HCT116 (cell line): ENCODE measurements around the gene PREX1.

Experiments
- EZH2 ChIP-seq: fragments of 200-600 bp; sonication (generic); IDR thresholded peaks from 2 replicates; pipeline ENCODE4 v1.6.1; 2017; ENCODE audit warnings: antibody characterized with exemption, mixed run types
- EZH2phosphoT487 ChIP-seq: fragments of 200-600 bp; IDR thresholded peaks from 2 replicates; pipeline ENCODE4 v1.6.1; 2018; ENCODE audit warnings: antibody characterized with exemption, borderline replicate concordance
- FOSL1 ChIP-seq: IDR thresholded peaks from 2 replicates; pipeline ENCODE4 v1.6.1; 2012; ENCODE audit warnings: low read depth
- POLR2A ChIP-seq: IDR thresholded peaks from 2 replicates; pipeline ENCODE4 v1.7.0; 2011; ENCODE audit warnings: borderline replicate concordance; ENCODE audit not compliant: insufficient read depth, insufficient read length; ENCODE audit errors: extremely low read depth
- POLR2AphosphoS5 ChIP-seq: IDR thresholded peaks from 2 replicates; pipeline ENCODE4 v1.6.1; 2011; ENCODE audit warnings: mild to moderate bottlenecking, low read depth, low read length, moderate library complexity
- SP1 ChIP-seq: IDR thresholded peaks from 2 replicates; pipeline ENCODE4 v1.6.1; 2012; ENCODE audit warnings: low read depth
- ZNF274 ChIP-seq: fragments of 200-500 bp; sonication (Bioruptor generic); IDR thresholded peaks from 2 replicates; pipeline ENCODE4 v1.6.1; 2014; ENCODE audit warnings: mild to moderate bottlenecking, low read depth, low read length, inconsistent platforms
- TF ChIP-seq, protein P1 (sequence below), 3 experiments: fragments of 200-600 bp in 1 of 3; sonication (generic) in 1 of 3; IDR thresholded peaks in 2 of 3; conservative IDR thresholded peaks in 1 of 3; 2 replicates each; pipeline ENCODE4 v1.5.1; 2012 to 2017; ENCODE audit warnings: low read depth in 2 of 3, low read length in 2 of 3, antibody characterized with exemption in 1 of 3, borderline replicate concordance in 1 of 3, control low read depth in 1 of 3, mild to moderate bottlenecking in 1 of 3, mixed read lengths in 1 of 3, mixed run types in 1 of 3, moderate library complexity in 1 of 3; ENCODE audit not compliant: insufficient read depth in 1 of 3

DNA sequence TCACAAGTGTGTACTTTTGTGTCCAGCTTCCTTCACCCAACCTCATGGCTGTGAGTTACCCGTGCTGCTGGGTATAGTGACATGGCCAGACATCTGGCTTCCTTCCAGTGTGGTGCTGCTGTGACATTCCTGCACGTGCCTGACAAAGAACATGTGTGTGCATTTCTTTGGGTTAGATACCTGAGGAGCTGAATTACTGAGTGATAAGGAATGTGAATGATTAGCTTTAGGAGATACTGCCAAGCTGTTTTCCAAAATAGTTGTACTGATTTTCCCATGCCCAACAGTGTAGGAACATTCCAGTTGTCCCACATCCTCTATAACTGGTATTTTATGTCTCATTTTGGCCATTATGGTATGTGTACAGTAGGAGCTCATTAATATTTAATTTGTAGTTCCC is 132.5 kb downstream of the PREX1 start:
- TF ChIP-seq POLR2AphosphoS5 (no peak), FOSL1 (no peak), SP1 (no peak), EZH2 (no peak), EZH2phosphoT487 (no peak), ZNF274 (no peak), POLR2A (no peak)
- TF ChIP-seq, protein P1, sequence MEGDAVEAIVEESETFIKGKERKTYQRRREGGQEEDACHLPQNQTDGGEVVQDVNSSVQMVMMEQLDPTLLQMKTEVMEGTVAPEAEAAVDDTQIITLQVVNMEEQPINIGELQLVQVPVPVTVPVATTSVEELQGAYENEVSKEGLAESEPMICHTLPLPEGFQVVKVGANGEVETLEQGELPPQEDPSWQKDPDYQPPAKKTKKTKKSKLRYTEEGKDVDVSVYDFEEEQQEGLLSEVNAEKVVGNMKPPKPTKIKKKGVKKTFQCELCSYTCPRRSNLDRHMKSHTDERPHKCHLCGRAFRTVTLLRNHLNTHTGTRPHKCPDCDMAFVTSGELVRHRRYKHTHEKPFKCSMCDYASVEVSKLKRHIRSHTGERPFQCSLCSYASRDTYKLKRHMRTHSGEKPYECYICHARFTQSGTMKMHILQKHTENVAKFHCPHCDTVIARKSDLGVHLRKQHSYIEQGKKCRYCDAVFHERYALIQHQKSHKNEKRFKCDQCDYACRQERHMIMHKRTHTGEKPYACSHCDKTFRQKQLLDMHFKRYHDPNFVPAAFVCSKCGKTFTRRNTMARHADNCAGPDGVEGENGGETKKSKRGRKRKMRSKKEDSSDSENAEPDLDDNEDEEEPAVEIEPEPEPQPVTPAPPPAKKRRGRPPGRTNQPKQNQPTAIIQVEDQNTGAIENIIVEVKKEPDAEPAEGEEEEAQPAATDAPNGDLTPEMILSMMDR (IDR thresholded peaks at IDR 0.05 in 2 of 3, conservative IDR thresholded peaks at IDR 0.05 in 1 of 3; ENCODE audit: borderline replicate concordance in 1 of 3, insufficient read depth in 1 of 3, low read depth in 2 of 3, low read length in 2 of 3), result no peak
